HepG2 (cell line): ENCODE measurements around the gene EBPL. TPM values are rescaled to one million over a fixed set of nuclear protein-coding genes. Genes with fewer than 3 reads are reported as not detected.

Source experiments
- ADNP ChIP-seq: sonication (generic); formaldehyde crosslinking; IDR thresholded peaks from 2 replicates; pipeline ENCODE4 v1.4.0; 2020; ENCODE audit warnings: missing genetic modification reagents
- CREM ChIP-seq, 2 experiments: sonication (generic) in 1 of 2; formaldehyde crosslinking in 1 of 2; IDR thresholded peaks; 2 replicates each; pipeline versions ENCODE4 v1.4.0 to v1.6.1; 2016 to 2020; ENCODE audit warnings: antibody characterized with exemption in 1 of 2, mild to moderate bottlenecking in 1 of 2, missing genetic modification reagents in 1 of 2
- FOXA3 ChIP-seq: IDR thresholded peaks from 2 replicates; pipeline ENCODE4 v1.6.1; 2016; ENCODE audit warnings: missing genetic modification reagents, missing compliant biosample characterization
- GTF3A ChIP-seq: sonication (generic); formaldehyde crosslinking; conservative IDR thresholded peaks from 2 replicates; pipeline ENCODE4 v1.4.0; 2020; ENCODE audit warnings: mild to moderate bottlenecking, missing genetic modification reagents
- HES4 ChIP-seq: sonication (generic); formaldehyde crosslinking; IDR thresholded peaks from 2 replicates; pipeline ENCODE4 v1.9.0; 2021; ENCODE audit warnings: mild to moderate bottlenecking, missing genetic modification reagents, borderline replicate concordance
- HMG20A ChIP-seq: IDR thresholded peaks from 2 replicates; pipeline ENCODE4 v1.6.1; 2016; ENCODE audit warnings: borderline replicate concordance
- KLF11 ChIP-seq: IDR thresholded peaks from 2 replicates; pipeline ENCODE4 v1.6.1; 2016; ENCODE audit warnings: missing compliant biosample characterization
- MEIS1 ChIP-seq: sonication (generic); formaldehyde crosslinking; IDR thresholded peaks from 2 replicates; pipeline ENCODE4 v1.9.0; 2021; ENCODE audit warnings: mild to moderate bottlenecking, missing genetic modification reagents, moderate library complexity, borderline replicate concordance
- MIXL1 ChIP-seq: IDR thresholded peaks from 2 replicates; pipeline ENCODE4 v1.6.1; 2016
- MXI1 ChIP-seq: IDR thresholded peaks from 3 replicates; pipeline ENCODE4 v1.6.1; 2012; ENCODE audit warnings: low read depth, low read length, inconsistent platforms, borderline replicate concordance
- NFKBIZ ChIP-seq: IDR thresholded peaks from 2 replicates; pipeline ENCODE4 v1.6.1; 2018; ENCODE audit warnings: missing genetic modification reagents, missing compliant biosample characterization
- PHF5A ChIP-seq: IDR thresholded peaks from one replicate; pipeline ENCODE4 v1.6.1; 2018; ENCODE audit warnings: low read depth, missing genetic modification reagents; ENCODE audit not compliant: unreplicated experiment
- SIX4 ChIP-seq: sonication (generic); formaldehyde crosslinking; IDR thresholded peaks from 2 replicates; pipeline ENCODE4 v1.4.0; 2020; ENCODE audit warnings: missing genetic modification reagents
- SOX6 ChIP-seq, 2 experiments: fragments of 450-650 bp in 1 of 2; sonication (generic) in 1 of 2; formaldehyde crosslinking in 1 of 2; IDR thresholded peaks; 2 replicates each; pipeline versions ENCODE4 v1.4.0 to v1.6.1; 2017 to 2020; ENCODE audit warnings: antibody characterized with exemption in 1 of 2, mild to moderate bottlenecking in 1 of 2, missing genetic modification reagents in 1 of 2
- SPEN ChIP-seq: sonication (generic); formaldehyde crosslinking; IDR thresholded peaks from 2 replicates; pipeline ENCODE4 v1.5.1; 2020; ENCODE audit warnings: low read depth, mild to moderate bottlenecking, missing genetic modification reagents
- YY1 ChIP-seq: IDR thresholded peaks from 2 replicates; pipeline ENCODE4 v1.6.1; 2011; ENCODE audit warnings: low read length, low read depth, moderate library complexity, mild to moderate bottlenecking; ENCODE audit not compliant: insufficient read depth, insufficient replicate concordance
- ZNF121 ChIP-seq: sonication (generic); formaldehyde crosslinking; IDR thresholded peaks from 2 replicates; pipeline ENCODE4 v1.5.0; 2020; ENCODE audit warnings: mild to moderate bottlenecking, missing genetic modification reagents
- ZNF180 ChIP-seq: sonication (generic); formaldehyde crosslinking; IDR thresholded peaks from 2 replicates; pipeline ENCODE4 v1.4.0; 2020; ENCODE audit warnings: low read depth, missing genetic modification reagents, borderline replicate concordance
- ZNF382 ChIP-seq: sonication (generic); formaldehyde crosslinking; IDR thresholded peaks from 2 replicates; pipeline ENCODE4 v1.5.0; 2020; ENCODE audit warnings: missing genetic modification reagents, mild to moderate bottlenecking, borderline replicate concordance
- ZNF737 ChIP-seq: sonication (generic); formaldehyde crosslinking; IDR thresholded peaks from 2 replicates; pipeline ENCODE4 v1.5.0; 2020; ENCODE audit warnings: missing genetic modification reagents, mild to moderate bottlenecking, borderline replicate concordance
- ZNF746 ChIP-seq: sonication (generic); formaldehyde crosslinking; IDR thresholded peaks from 2 replicates; pipeline ENCODE4 v1.8.0; 2022; ENCODE audit warnings: mild to moderate bottlenecking, missing genetic modification reagents
- ZNF878 ChIP-seq: sonication (generic); formaldehyde crosslinking; IDR thresholded peaks from 2 replicates; pipeline ENCODE4 v1.8.1; 2023; ENCODE audit warnings: mild to moderate bottlenecking, missing genetic modification reagents, moderate library complexity
- polyA plus RNA-seq, 8 experiments: library from polyadenylated mRNA; depleted of rRNA in 3 of 8; stranded (reverse) in 7 of 8; unstranded in 1 of 8; fragments of >200 nt; fragmentation: Illumina TruSeq in 4 of 8; extraction: Trizol in 4 of 8; gene quantifications; 2 replicates each; pipeline versions ENCODE4 v1.2.1 to v1.2.3, GENCODE V29; 2011 to 2016; ENCODE audit warnings: low read depth in 4 of 8, missing spikeins in 1 of 8, mixed read lengths in 1 of 8; ENCODE audit not compliant: insufficient read depth in 1 of 8
- total RNA-seq, 5 experiments: library from RNA; depleted of rRNA; stranded (reverse); fragments of >200 nt; fragmentation: Illumina TruSeq; extraction: Trizol; gene quantifications; 2 replicates each; pipeline ENCODE4 v1.2.3, GENCODE V29; 2016; ENCODE audit warnings: low read depth in 1 of 5
- TF ChIP-seq, protein P1 (sequence below): sonication (generic); formaldehyde crosslinking; IDR thresholded peaks from 2 replicates; pipeline ENCODE4 v1.4.0; 2020; ENCODE audit warnings: missing genetic modification reagents, borderline replicate concordance
- TF ChIP-seq, protein P2 (sequence below): sonication (generic); formaldehyde crosslinking; IDR thresholded peaks from 2 replicates; pipeline ENCODE4 v1.4.0; 2020; ENCODE audit warnings: mild to moderate bottlenecking, missing genetic modification reagents, borderline replicate concordance
- TF ChIP-seq, protein P3 (sequence below): fragments of 450-650 bp; IDR thresholded peaks from 2 replicates; pipeline ENCODE4 v1.6.1; 2016

Gene EBPL
- total and polyA plus RNA-seq, 2 of the 13 experiments (the other 11 are each of a cell fraction or from before 2014, with no cell fraction given) = 96.5 to 152 TPM

- TF ChIP-seq ZNF746 (no peak), SIX4 (peak; percentile 90; the same call in 1 of the 2 replicates), MEIS1 (CRISPR knock-in tag) (peak; percentile 97), GTF3A (CRISPR knock-in tag) (no peak), MIXL1 (peak; percentile 84), PHF5A (no peak), HMG20A (CRISPR knock-in tag) (peak; percentile 84; the same call in 1 of the 2 replicates), ZNF121 (CRISPR knock-in tag) (no peak), SPEN (no peak), ZNF180 (CRISPR knock-in tag) (no peak), ZNF382 (CRISPR knock-in tag) (no peak), HES4 (no peak), KLF11 (CRISPR knock-in tag) (0 out of 2 replicates have a peak, but pooled peaks have one; percentile 25), FOXA3 (peak; percentile 91), SOX6 (IDR thresholded peaks at IDR 0.05) (no peak), SOX6 (CRISPR knock-in tag; IDR thresholded peaks at IDR 0.05) (peak; percentile 91), ADNP (CRISPR knock-in tag) (no peak), ZNF737 (CRISPR knock-in tag) (no peak), YY1 (no peak), NFKBIZ (CRISPR knock-in tag) (no peak), MXI1 (no peak), ZNF878 (CRISPR knock-in tag) (peak; percentile 51; the same call in 1 of the 2 replicates), CREM (IDR thresholded peaks at IDR 0.05) (peak; percentile 57; the same call in 1 of the 2 replicates), CREM (CRISPR knock-in tag; IDR thresholded peaks at IDR 0.05) (no peak)
- TF ChIP-seq, protein P1, sequence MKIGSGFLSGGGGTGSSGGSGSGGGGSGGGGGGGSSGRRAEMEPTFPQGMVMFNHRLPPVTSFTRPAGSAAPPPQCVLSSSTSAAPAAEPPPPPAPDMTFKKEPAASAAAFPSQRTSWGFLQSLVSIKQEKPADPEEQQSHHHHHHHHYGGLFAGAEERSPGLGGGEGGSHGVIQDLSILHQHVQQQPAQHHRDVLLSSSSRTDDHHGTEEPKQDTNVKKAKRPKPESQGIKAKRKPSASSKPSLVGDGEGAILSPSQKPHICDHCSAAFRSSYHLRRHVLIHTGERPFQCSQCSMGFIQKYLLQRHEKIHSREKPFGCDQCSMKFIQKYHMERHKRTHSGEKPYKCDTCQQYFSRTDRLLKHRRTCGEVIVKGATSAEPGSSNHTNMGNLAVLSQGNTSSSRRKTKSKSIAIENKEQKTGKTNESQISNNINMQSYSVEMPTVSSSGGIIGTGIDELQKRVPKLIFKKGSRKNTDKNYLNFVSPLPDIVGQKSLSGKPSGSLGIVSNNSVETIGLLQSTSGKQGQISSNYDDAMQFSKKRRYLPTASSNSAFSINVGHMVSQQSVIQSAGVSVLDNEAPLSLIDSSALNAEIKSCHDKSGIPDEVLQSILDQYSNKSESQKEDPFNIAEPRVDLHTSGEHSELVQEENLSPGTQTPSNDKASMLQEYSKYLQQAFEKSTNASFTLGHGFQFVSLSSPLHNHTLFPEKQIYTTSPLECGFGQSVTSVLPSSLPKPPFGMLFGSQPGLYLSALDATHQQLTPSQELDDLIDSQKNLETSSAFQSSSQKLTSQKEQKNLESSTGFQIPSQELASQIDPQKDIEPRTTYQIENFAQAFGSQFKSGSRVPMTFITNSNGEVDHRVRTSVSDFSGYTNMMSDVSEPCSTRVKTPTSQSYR (CRISPR knock-in tag) = no peak
- TF ChIP-seq, protein P2, sequence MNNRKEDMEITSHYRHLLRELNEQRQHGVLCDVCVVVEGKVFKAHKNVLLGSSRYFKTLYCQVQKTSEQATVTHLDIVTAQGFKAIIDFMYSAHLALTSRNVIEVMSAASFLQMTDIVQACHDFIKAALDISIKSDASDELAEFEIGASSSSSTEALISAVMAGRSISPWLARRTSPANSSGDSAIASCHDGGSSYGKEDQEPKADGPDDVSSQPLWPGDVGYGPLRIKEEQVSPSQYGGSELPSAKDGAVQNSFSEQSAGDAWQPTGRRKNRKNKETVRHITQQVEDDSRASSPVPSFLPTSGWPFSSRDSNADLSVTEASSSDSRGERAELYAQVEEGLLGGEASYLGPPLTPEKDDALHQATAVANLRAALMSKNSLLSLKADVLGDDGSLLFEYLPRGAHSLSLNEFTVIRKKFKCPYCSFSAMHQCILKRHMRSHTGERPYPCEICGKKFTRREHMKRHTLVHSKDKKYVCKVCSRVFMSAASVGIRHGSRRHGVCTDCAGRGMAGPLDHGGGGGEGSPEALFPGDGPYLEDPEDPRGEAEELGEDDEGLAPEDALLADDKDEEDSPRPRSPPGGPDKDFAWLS (CRISPR knock-in tag) = no peak
- TF ChIP-seq, protein P3, sequence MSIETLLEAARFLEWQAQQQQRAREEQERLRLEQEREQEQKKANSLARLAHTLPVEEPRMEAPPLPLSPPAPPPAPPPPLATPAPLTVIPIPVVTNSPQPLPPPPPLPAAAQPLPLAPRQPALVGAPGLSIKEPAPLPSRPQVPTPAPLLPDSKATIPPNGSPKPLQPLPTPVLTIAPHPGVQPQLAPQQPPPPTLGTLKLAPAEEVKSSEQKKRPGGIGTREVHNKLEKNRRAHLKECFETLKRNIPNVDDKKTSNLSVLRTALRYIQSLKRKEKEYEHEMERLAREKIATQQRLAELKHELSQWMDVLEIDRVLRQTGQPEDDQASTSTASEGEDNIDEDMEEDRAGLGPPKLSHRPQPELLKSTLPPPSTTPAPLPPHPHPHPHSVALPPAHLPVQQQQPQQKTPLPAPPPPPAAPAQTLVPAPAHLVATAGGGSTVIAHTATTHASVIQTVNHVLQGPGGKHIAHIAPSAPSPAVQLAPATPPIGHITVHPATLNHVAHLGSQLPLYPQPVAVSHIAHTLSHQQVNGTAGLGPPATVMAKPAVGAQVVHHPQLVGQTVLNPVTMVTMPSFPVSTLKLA = no peak
These were observed 48.4 kb upstream of the EBPL start (continued) for GRCh38 chr13:49739498-49740187.
